ENCODE measurements around the gene LILRA1. TPM values are rescaled to one million over a fixed set of nuclear protein-coding genes. Genes with fewer than 3 reads are reported as not detected.

The LILRA1 gene
- total and polyA plus RNA-seq, 10 of the 15 experiments (the other 5 are each of a cell fraction or from before 2014, with no cell fraction given): 0.04 TPM; not detected in 9

- ChIA-PET RAD21 (ENCODE audit: unreplicated experiment) (interaction anchor here (0.9 to 3.7 kb wide), 5 partner anchors 32 to 137 kb away, joined by 3 to 14 read pairs (median 4); partner anchors contain the start of gene LILRB4), CTCF (interaction anchor here (8.3 kb wide), 2 partner anchors 31 to 52 kb away, joined by 54 to 56 read pairs; no protein-coding TSS in a partner anchor), SMC1A (ENCODE audit: uncharacterized antibody, unreplicated experiment) (interaction anchor here (0.9 to 2.0 kb wide), 6 partner anchors 17 to 71 kb away, joined by 3 to 7 read pairs (median 4); no protein-coding TSS in a partner anchor), POLR2A (interaction anchor here (0.5 to 1.2 kb wide), 4 partner anchors 10 to 250 kb away, joined by 3 to 5 read pairs (median 3); partner anchors contain the start of gene LENG9)
- Histone ChIP-seq H2AFZ (ENCODE audit: control insufficient read depth, low read depth, low read length) (no peak overlapping the region), H3K4me2 (ENCODE audit: control insufficient read depth, insufficient read depth) (peak overlapping the region; percentile 93), H3K4me1 (ENCODE audit: control insufficient read depth, insufficient read depth, low read length) (peaks cover 3% of the 10 kb centered on the region; the same call in 1 of the 2 replicates), H3K27ac (ENCODE audit: control insufficient read depth, insufficient read depth) (peak overlapping the region; percentile 67), H3K79me2 (ENCODE audit: control insufficient read depth, insufficient read depth, low read length) (peaks cover 97% of the 10 kb centered on the region), H4K20me1 (ENCODE audit: control insufficient read depth, insufficient read depth) (no peaks in the 10 kb centered on the region), H3K27me3 (replicated peaks in 1 of 2; ENCODE audit: control insufficient read depth in 2 of 2, insufficient read depth in 2 of 2, low read length in 1 of 2) (no peaks in the 10 kb centered on the region), H3K9me3 (replicated peaks; ENCODE audit: control insufficient read depth, insufficient read depth, low read length) (no peaks in the 10 kb centered on the region; the same call in 2 of the 3 replicates), H3K36me3 (ENCODE audit: control insufficient read depth in 2 of 2, insufficient read depth in 2 of 2, low read length in 1 of 2) (peaks cover 1 to 14% of the 10 kb centered on the region in 2 experiments; a peak in 3 of 4 replicates), H3K9ac (ENCODE audit: control insufficient read depth, insufficient read depth, low read length) (peak overlapping the region; percentile 40; the same call in 1 of the 2 replicates), H3K4me3 (peak overlapping the region; percentile 82)
- FAIRE-seq (peak; percentile 7), ATAC-seq (peak; percentile 6; the same call in 2 of the 3 replicates), DNase-seq (ENCODE audit: low read depth, low spot score) (no peak)
- in situ Hi-C loops (cut with MboI) (no loop called here), intact Hi-C loops (cut with micrococcal nuclease; ENCODE audit: unreplicated experiment) (no loop called here)
- TF ChIP-seq IKZF1 (conservative IDR thresholded peaks at IDR 0.05) (peak; percentile 31; the same call in 1 of the 2 replicates), TCF12 (IDR thresholded peaks at IDR 0.05; ENCODE audit: low read depth, low read length) (no peak), RELB (IDR thresholded peaks at IDR 0.05; ENCODE audit: low read depth) (0 out of 2 replicates have a peak, but pooled peaks have one; percentile 25), IKZF2 (IDR thresholded peaks at IDR 0.05) (0 out of 4 replicates have a peak, but pooled peaks of 1 of the 2 experiments have one; percentile 28), LARP7 (IDR thresholded peaks at IDR 0.05) (no peak), CBFB (IDR thresholded peaks at IDR 0.05; ENCODE audit: low read depth) (no peak)
- BruUV-seq (replicated peaks): no TSS peak
- 2% methylated on average over 4 of the region's 4 CpGs for WGBS (ENCODE audit: insufficient coverage, insufficient replicate concordance, low lambda C conversion rate, missing lambda C conversion rate)
Observed at GRCh38 chr19:54622431-54622830, 29.0 kb downstream of the LILRA1 start.

Measured in GM12878 (cell line).